HG03196 (cell line): ENCODE data around the gene TFDP1.

Experiments
- ATAC-seq: cut with Tn5 transposase; IDR thresholded peaks from one replicate; pipeline ENCODE4 v1.9.1; 2021; ENCODE audit not compliant: unreplicated experiment

Gene TFDP1

DNA sequence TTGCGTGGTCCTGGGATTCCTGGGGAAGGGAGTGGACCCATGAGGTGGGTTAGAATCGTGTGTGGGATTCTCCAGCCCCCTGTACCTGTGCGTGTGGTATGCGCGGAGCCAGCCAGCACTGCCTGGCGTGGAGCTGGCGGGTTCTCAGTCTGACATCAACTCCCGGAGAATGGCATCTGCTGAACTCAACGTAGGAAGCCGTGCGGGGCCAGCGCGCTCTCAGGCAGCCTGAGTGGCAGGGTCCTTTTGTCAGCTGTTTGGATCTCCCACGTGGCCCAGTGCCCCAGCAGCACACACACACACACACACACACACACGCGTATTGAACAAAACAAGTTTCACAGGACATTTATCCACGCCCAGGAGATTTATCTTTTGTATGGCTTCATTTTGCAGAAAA is 45.3 kb downstream of the TFDP1 start:
- ATAC-seq = no peak

- ATAC-seq = no peak
Observed at GRCh38 chr13:113630296-113630695, 45.7 kb downstream of the TFDP1 start.

- ATAC-seq = no peak
Observed at GRCh38 chr13:113630804-113631203, 46.3 kb downstream of the TFDP1 start.

- ATAC-seq = no peak
Observed at GRCh38 chr13:113631341-113632095, 47.0 kb downstream of the TFDP1 start.

GRCh38 chr13:113632706-113633484 is 48.3 kb downstream of the TFDP1 start:
- no peak for ATAC-seq

DNA sequence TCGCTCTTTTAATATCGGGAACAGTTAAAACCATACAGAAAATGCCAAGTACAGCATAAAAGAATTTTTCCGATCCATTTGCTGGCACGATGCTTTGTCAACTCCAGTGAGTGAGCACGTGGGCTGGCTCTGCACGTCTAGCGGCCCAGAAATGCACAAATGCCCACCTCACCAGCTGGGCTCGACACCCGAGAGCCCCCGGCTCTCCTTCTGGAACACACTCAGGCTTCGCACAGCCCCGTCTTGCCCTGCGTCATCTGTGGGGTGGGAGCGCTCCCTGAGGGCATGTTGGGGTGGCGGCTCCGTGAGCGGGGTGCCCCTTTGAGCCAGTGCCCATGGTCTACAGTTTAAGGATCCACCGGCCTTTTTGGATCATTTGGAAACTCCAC is 48.9 kb downstream of the TFDP1 start:
- ATAC-seq = no peak

GRCh38 chr13:113634279-113635047 is 49.9 kb downstream of the TFDP1 start:
- ATAC-seq = no peak

DNA sequence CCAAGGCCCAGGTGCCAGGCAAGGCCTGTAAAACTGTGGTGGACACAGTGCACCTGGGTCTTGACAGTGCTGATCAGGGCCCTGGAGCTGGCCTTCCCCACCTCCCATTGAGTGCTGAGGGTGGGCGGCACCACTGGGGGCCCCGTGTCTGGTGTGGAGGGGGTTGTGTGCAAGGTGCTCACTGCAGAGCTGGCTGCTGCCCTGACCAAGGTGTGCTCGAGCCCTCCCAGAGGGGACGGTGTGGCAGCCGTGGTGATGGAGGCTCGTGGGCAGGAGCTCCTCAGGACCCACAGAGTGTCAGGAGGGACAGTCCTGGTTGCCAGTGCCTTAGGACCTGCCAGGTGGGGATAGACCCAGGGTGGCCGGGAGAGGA is 50.5 kb downstream of the TFDP1 start:
- no peak for ATAC-seq

DNA sequence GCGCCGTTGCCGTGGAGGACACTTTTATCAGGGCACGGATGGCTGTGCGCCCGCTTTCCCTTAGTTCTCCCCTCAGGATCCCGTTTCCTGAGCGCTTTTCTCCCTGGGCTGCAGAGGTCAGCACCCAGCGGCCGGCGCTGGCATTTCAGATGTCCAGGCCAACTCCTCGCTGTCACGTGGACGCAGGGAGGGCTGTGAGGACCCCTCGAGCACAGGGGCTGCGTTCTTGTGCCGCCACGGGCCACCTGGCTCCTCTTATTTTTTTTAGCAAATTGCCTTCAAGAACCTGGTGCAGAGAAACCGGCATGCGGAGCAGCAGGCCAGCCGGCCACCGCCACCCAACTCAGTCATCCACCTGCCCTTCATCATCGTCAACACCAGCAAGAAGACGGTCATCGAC is 51.2 kb downstream of the TFDP1 start:
- ATAC-seq = no peak

DNA sequence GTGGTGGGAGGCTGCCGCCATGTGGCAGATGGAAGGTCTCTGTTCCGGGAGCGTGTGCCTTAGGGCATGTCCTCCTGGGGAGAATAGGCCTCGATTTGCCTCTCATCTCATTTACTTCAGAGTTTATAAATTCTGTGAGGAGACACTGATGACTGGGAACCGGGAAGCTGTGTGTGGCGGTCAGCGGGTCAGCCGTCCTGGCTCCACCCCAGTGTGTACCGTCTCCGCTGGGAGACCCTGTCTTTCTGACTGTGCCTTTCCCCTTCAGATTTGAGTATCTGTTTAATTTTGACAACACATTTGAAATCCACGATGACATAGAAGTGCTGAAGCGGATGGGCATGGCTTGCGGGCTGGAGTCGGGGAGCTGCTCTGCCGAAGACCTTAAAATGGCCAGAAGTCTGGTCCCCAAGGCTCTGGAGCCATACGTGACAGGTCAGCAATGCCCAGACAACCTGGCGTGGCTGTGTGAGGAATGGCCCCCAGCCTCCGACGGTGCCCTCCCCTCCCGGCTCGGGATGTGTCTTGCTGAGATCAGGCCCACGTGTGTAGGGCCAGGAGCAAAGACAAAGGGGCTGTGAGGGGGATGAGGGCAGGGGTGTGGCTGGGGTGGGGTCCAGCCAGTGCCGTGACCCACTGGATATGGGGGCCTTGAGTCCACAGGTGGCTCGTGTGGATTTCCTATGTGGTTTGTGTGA is 51.9 kb downstream of the TFDP1 start:
- no peak for ATAC-seq

GRCh38 chr13:113637262-113638160 is 53.0 kb downstream of the TFDP1 start:
- ATAC-seq = no peak

DNA sequence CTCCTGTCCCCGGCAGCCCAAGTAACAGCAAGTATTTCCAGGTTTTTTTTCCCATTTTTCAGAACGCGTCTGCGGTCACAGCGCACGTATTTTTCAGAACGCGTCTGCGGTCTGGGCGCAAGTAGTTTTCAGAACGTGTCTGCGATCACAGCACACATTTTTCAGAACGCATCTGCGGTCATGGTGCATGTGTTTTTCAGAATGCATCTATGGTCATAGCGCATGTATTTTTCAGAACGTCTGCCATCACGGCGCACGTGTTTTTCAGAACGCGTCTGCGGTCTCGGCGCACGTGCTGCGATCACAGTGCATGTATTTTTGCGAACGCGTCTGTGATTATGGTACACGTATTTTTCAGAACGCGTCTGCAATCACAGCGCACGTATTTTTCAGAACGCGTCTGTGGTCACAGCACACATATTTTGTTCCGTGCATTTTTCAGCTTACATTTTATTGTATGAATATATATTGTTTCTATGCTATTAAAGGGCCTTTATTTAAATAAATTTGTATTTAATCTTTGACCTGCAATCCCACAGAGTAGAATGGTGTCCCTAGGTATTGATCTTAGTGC is 53.7 kb downstream of the TFDP1 start:
- ATAC-seq = no peak

DNA sequence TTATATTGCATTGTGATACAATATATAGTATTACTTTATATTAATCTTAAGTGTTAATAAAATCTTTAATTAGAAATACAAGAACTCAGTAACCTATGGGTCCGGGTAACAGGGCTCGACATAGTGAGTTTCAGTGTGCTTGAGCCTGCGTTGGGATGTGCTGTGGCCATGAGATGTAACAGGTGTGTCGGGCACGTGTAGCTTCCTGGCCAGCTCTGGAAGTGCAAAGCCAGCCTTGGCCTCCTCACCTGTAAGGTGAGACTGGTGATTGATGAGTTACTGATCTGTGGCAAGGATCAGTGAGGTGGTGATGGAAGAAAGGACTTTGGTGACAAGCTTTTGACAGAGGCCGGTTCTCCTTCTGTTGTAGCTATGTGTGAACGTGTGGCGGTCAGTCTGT is 54.3 kb downstream of the TFDP1 start:
- ATAC-seq = no peak

- ATAC-seq = no peak
Observed at GRCh38 chr13:113639616-113640262, 55.2 kb downstream of the TFDP1 start.

DNA sequence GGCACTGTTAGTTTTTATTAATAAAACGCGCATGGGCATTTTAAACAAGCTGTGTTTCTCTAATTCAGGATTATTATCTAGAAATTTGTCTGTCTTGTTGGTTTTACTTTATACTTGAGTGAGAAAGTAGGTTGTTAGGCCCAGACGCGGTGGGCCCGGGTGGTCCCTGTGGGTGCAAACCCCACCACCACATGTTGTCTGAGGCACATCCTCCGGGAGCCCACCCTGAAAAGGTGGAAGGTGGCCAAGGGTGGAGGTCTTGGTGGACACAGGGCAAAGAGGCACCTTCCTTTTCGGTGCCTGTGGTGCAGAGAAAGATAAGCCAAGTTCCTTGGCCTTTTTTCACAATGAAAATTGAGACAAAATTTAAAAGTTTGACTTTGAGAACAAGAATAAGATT is 56.9 kb downstream of the TFDP1 start:
- no peak for ATAC-seq

DNA sequence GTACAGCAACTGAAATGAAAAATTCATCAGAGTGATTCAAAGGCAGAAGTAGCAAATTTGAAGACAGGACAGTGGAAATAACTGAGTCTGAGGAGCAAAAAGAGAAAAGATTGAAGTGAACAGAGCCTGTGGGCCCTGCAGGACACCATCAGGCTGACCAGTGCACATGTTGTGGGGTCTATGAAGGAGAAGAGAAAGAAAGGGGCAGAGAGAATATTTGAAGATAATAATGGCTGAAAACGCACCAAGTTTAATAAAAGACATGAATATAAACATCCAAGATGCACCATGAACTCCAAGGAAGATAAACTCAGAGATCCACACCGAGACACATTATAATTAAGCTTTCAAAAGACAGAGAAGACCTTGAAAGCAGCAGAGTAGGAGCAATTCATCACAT is 58.0 kb downstream of the TFDP1 start:
- no peak for ATAC-seq

DNA sequence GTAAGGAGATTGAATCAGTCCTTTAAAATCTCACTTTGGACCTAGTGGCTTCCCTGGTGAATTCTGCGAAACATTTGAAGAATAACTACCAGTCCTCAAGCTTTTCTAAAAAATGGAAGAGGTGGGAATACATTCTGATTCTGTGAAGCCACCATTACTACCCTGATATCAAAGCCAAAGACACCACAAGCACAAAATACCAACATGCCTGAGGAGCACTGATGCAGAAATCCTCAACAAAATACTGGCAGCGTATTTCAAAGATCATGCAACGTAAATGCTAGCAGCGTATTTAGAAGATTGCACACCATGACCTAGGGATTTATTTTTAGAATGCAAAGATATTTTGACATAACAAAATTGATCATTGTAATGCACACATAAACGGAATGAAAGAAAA is 59.0 kb downstream of the TFDP1 start:
- ATAC-seq = no peak

DNA sequence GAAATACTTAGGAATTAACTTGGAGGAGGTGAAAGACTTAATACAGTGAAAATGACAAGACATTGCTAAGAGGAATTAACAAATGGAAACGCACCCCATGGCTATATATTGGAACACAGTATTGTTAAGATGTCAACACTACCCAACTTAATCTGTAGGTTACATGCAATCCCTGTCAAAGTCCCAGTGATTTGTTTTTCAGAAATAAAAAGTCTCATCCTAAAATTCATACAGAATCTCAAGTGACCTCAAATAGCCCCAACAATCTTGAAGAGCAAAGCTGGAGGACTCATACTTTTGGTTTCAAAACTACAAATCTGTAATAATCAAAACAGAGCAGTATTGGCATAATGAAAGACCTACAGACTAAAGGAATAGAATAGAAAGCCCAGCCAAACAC is 60.2 kb downstream of the TFDP1 start:
- ATAC-seq = no peak

DNA sequence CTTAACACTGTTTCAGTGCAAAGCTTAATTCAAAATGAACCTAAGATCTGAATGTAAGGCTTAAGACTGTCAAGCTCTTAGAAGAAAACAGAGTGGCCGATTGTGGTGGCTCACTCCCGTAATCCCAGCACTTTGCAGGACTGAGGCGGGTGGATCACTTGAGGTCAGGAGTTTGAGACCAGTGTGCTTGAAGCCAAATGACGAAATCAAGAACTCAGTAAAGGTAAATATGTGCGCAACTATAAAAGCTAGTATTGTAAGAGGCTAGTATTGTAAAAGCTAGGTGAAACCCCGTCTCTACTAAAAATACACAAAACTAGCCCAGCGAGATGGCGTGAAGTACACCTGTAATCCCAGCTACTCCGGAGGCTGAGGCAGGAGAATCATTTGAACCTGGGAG is 60.8 kb downstream of the TFDP1 start:
- ATAC-seq = no peak
